ENCODE results near the gene PKD2.

- TF ChIP-seq, protein P1, sequence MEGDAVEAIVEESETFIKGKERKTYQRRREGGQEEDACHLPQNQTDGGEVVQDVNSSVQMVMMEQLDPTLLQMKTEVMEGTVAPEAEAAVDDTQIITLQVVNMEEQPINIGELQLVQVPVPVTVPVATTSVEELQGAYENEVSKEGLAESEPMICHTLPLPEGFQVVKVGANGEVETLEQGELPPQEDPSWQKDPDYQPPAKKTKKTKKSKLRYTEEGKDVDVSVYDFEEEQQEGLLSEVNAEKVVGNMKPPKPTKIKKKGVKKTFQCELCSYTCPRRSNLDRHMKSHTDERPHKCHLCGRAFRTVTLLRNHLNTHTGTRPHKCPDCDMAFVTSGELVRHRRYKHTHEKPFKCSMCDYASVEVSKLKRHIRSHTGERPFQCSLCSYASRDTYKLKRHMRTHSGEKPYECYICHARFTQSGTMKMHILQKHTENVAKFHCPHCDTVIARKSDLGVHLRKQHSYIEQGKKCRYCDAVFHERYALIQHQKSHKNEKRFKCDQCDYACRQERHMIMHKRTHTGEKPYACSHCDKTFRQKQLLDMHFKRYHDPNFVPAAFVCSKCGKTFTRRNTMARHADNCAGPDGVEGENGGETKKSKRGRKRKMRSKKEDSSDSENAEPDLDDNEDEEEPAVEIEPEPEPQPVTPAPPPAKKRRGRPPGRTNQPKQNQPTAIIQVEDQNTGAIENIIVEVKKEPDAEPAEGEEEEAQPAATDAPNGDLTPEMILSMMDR (IDR thresholded peaks at IDR 0.05 in 4 of 5, conservative IDR thresholded peaks at IDR 0.05 in 1 of 5) = no peak
- TF ChIP-seq POLR2A (IDR thresholded peaks at IDR 0.05) = no peak
Measured at GRCh38 chr4:88062311-88062710, 54.9 kb downstream of the PKD2 start.

Measured in gastrocnemius medialis (tissue), 4 donors.